NAMALWA (cell line): Measurements from ENCODE around the gene ATP6V1A.
"Not testable (repeated sequence)": the region's sequence is repeated elsewhere in the genome, so short reads cannot be mapped to it uniquely, and the experiment has no call there.

ENCODE experiments used
- DNase-seq: peaks from one replicate; pipeline ENCODE4 v3.0.0-alpha.2; 2015; ENCODE audit warnings: low spot score

The ATP6V1A gene

GRCh38 chr3:113828600-113828999, 81.8 kb downstream of the ATP6V1A start:
- no peak for DNase-seq

GRCh38 chr3:113829576-113830354, 82.9 kb downstream of the ATP6V1A start:
- peak; percentile 16 for DNase-seq

DNA sequence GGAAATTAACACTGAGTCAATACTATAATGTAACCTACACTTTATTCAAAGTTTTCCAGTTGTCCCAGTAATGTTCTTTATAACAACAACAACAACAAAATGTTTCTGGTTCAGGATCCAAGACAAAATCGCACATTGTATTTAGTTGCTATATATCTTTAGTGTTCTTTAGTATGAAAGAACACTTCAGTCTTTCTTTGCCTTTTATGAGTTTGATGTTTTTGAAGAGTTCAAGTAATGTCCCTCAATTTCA, 84.2 kb downstream of the ATP6V1A start:
- peak; percentile 24 for DNase-seq

DNA sequence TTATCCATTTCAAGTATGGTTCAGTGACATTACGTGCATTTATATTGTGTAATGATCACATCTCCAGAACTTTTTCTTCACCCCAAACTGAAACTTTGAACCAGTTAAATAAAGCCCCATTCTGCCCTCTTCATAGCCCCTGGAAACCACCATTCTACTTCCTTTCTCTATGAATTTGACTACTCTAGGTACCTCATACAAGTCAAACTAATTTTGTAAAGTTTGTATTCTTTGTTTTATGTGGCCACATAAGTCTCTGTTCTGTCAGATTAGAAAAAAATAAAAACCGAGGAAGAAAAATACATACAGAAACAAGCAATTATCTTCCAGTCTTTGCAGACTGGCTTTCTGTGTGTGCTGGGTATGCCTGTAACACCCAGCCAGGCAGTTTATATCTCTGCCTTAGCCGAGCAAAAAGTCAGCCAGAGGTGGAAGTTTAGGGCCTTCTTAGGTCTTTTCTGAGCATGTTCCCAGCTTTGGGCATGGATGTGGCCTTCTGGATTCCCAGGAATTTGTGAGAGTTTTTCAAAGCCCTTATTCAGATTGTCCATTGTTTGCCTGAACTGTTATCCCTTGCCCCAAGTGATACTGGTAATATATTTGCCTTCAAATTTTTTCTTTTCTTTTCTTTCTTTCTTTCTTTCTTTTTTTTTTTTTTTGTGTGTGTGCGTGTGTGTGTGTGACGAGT, 85.8 kb downstream of the ATP6V1A start:
- peak; percentile 13 for DNase-seq

DNA sequence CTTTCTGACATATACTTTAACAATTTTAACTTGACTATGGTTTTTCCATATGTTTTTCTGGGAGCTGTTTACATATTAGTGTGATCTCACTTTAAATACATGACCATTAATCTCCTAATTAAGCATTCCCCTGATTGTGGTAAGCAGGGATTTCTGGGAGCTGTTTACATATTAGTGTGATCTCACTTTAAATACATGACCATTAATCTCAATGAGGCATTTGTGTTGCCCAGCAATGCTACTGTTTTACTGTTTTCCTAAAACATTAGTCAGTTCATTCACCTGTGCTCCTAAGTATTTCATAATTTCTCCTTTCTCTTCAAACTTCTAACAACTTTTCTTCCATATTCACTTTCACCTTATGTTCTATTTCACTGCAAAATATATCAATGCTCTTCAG, 88.1 kb downstream of the ATP6V1A start:
- DNase-seq = no peak

DNA sequence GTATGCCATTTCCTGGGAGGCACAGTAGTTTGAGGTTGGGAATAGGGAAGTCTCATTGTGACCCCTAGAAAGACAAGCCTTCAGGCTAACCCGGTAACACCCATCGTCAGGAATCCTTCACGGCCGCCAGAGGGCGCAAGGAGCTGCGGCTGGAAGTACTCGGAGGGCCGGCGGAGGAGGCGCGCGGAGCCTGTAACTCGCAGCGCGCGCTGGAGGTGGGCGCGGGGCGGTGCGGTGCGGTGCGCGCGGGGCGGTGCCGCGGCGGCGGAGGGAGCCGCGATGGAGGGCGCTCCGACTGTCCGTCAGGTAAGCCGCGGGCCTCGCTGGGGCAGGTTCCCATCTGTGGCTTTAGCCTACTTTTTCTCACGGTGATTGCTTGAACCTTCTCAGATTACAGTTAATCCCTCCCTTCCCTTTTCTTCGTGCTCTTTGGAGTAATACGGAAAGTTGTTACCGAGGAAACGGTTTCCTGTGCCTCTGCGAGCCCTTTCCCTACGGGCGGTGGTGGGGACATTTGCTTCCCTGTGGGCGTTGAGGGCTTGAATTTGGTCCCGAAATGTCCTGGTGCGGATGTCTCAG, 91.9 kb downstream of the ATP6V1A start, which contains the start of gene GRAMD1C:
GRAMD1C (plus strand) TSS at position 158 of the 579 bp plus-strand sequence; CDS start at position 280, 122 bp downstream.
- DNase-seq = peak; percentile 93

DNA sequence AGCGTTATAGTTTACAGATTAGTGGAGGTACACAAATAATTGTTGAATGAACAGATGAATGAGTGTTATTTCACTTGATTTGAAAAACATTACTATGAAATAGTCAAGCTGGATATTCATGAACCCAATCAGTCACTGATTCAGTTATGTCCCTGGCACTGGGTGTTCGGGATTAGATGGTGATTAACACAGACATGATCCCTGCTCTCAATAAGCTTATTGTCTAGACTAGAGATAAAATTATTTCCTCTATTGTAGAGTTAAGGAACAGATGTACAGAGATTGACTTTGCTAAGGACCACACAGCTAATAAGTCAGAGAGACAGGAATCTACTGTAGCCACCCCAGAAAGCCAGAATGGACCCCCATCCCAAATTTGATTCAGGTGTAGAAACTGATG, 92.7 kb downstream of the ATP6V1A start:
- DNase-seq = no peak

- DNase-seq = peak; percentile 76
Observed at GRCh38 chr3:113844622-113845222, 97.9 kb downstream of the ATP6V1A start.

GRCh38 chr3:113847247-113847646, 100.4 kb downstream of the ATP6V1A start:
- DNase-seq = no peak

GRCh38 chr3:113847664-113848461, 101.0 kb downstream of the ATP6V1A start:
- no peak for DNase-seq

DNA sequence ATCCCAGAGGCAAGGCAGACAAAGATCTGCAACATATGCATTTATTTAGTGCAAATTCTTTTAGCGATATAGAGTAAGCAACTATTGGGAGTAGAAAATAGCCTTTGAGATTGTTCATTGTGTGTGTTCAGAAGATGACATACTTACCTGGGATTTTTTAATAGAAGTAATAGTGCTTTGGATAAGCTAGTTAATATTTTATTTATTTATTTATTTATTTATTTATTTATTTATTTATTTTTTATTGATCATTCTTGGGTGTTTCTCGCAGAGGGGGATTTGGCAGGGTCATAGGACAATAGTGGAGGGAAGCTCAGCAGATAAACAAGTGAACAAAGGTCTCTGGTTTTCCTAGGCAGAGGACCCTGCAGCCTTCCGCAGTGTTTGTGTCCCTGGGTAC, 102.2 kb downstream of the ATP6V1A start:
- not testable (repeated sequence) for DNase-seq

- not testable (repeated sequence) for DNase-seq
Observed at GRCh38 chr3:113849841-113850240, 103.0 kb downstream of the ATP6V1A start.

DNA sequence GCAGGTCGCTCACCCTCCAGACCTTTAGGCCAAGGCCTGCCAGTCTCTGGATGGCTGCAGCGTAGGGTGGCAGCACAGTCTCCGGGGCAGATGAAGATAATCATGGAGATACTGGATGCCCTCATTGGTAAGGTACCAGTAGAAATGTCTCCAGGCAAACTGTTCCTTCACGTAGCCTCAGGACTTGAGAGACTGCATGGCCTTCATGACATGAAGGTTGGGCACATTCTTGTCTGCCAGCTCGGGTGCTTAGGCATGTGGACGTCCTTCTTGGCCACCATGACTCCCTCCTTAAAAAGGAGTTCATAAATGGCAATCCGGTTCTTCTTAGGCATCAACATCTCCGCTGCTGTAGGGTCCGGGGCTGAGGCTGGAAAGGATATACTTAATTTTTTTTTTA, 103.6 kb downstream of the ATP6V1A start:
- not testable (repeated sequence) for DNase-seq

DNA sequence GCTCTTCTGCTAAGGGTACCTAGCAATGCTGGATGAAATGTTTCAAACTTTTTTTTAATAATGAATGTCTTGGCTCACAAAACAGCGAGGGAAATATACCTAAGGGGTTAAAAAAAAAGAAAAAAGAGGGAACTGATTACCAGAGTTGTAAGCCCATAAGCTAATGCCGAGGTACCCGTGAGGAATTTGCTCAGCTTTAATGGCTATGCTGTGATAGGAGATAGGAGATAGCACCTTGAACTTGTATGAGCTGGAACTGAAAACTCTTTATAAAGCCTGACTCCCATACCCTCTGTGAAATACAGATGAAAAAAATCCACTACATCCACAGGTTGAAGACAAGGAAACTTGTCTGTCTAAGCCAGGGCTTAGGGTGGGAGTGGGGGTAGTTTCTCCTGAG, 105.7 kb downstream of the ATP6V1A start:
- no peak for DNase-seq
